ENCODE measurements around the gene ZC3H18.

The ZC3H18 gene

DNA sequence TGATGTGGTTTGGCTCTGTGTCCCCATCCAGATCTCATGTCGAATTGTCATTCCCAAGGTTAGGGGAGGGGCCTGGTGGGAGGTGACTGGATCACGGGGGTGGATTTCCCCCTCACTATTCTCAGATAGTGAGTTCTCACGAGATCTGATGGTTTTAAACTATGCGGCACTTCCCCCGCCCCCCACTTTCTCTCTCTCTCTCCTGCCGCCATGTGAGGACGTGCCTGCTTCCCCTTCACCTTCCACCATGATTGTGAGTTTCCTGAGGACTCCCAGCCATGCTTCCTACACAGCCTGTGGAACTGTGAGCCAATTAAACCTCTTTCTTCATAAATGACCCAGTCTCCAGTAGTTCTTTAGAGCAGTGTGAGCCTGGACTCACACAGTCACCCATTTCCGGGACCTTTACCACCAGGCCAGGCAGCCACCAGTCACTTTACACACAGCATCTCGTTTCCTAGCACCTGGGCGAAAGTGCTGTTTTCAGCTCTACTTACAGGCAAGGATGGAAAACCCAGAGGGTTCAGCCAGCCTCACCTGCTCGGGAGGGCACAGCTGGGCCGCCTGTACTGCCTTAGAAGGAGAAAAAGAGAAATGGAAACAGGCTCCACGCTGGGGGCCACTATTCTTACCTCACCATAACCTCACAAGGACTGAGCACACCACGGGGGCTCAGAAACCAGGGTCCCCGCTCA is 13.8 kb upstream of the ZC3H18 start:
- H3K36me3 ChIP-seq (replicated peaks in 1 of 2; ENCODE audit: control insufficient read depth in 2 of 2, insufficient read depth in 2 of 2, low read length in 2 of 2), result no peaks in the 10 kb centered on the region
- no peak overlapping the region for H3K4ac ChIP-seq (ENCODE audit: low read length)
- no peak overlapping the region for H2AFZ ChIP-seq (ENCODE audit: low read length)
- no peak overlapping the region for H2BK12ac ChIP-seq (ENCODE audit: low read length)
- no peaks in the 10 kb centered on the region for H3K79me1 ChIP-seq (ENCODE audit: low read depth, low read length)
- H3K4me2 ChIP-seq (ENCODE audit: insufficient read depth, low read length, poor library complexity, severe bottlenecking), result no peak overlapping the region
- no CpG with 5 or more reads among the region's 15 CpGs for WGBS, 2 donors (ENCODE audit: extremely low coverage in 2 of 2, insufficient read length in 2 of 2, insufficient replicate concordance in 1 of 2)
- H3K14ac ChIP-seq (ENCODE audit: low read length), result no peak overlapping the region
- peaks cover 0 to 8% (median 0%) of the 10 kb centered on the region in 3 experiments for H3K27me3 ChIP-seq (ENCODE audit: control insufficient read depth in 3 of 3, insufficient read depth in 3 of 3, low read depth in 1 of 3, low read length in 3 of 3)
- no peak overlapping the region for H3K27ac ChIP-seq (replicated peaks; ENCODE audit: low read length)
- no peak overlapping the region for H2AK5ac ChIP-seq (ENCODE audit: low read depth, low read length)
- peaks cover 3% of the 10 kb centered on the region in 2 donors for H3K9me3 ChIP-seq (replicated peaks in 1 of 2; ENCODE audit: control insufficient read depth in 2 of 2, insufficient read depth in 1 of 2, low read depth in 1 of 2, low read length in 2 of 2)
- H2BK15ac ChIP-seq (ENCODE audit: low read length), result no peak overlapping the region
- no peak overlapping the region for H3K23ac ChIP-seq (ENCODE audit: low read depth, low read length, poor library complexity)
- no peak overlapping the region for H2BK120ac ChIP-seq (ENCODE audit: low read depth, low read length)
- H2BK5ac ChIP-seq (ENCODE audit: low read length), result no peak overlapping the region
- peaks cover 3% of the 10 kb centered on the region in 2 donors for H3K4me1 ChIP-seq (ENCODE audit: control insufficient read depth in 2 of 2, insufficient read depth in 1 of 2, low read depth in 1 of 2, low read length in 2 of 2)
- no peak overlapping the region for H4K91ac ChIP-seq (ENCODE audit: low read depth, low read length, poor library complexity)
- no peak overlapping the region for H3K9ac ChIP-seq (ENCODE audit: low read depth, low read length, poor library complexity)
- H4K8ac ChIP-seq (ENCODE audit: low read depth, low read length), result no peak overlapping the region
- DNase-seq (ENCODE audit: low spot score), result no peak
- no peak overlapping the region for H3K4me3 ChIP-seq (ENCODE audit: low read length in 2 of 2)
- no peak overlapping the region for H3K18ac ChIP-seq (ENCODE audit: low read length)

DNA sequence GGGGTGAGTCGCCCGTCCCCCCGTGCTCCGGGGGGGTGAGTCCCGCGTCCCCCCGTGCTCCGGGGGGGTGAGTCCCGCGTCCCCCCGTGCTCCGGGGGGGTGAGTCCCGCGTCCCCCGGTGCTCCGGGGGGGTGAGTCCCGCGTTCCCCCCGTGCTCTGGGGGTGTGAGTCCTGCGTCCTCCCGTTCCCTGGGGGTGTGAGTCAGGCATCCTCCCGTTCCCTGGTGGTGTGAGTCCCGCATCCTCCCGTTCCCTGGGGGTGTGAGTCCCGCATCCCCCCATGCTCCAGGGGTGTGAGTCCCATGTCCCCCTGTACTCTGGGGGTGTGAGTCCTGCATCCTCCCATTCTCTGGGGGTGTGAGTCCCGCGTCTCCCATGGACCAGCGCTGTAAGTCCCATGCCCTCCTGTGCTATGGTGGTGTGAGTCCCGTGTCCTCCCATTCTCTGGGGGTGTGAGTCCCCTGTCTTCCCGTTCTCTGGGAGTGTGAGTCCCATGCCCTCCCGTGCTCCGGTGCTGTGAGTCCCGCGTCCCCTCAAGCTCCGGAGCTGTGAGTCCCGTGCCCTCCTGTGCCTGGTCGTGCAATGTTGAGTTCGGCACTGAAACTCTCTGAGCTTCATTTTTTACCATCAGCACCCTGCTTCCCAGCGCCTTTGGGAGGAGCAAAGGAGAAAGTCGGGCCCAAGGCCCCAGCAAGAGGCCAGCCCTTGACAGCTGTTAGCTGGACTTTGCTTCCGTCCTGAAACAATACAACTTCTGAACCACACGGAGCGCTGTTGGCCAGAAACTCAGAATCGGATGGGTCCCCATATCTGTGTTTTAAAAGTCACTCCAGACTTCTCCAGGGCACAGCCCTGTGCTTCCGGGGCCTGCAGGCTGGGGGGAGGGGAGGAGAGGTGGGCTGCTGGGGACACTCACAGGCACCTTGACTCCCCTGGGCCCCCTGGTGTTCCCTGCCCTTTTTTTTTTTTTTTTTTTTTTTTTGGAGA is 11.5 kb upstream of the ZC3H18 start:
- Histone ChIP-seq H3K14ac (ENCODE audit: low read length) (no peak overlapping the region), H2AFZ (ENCODE audit: low read length) (peak overlapping the region; percentile 24), H3K4me3 (ENCODE audit: low read length in 2 of 2) (no peak overlapping the region), H2BK15ac (ENCODE audit: low read length) (no peak overlapping the region), H3K4me2 (ENCODE audit: insufficient read depth, low read length, poor library complexity, severe bottlenecking) (no peak overlapping the region), H3K36me3 (replicated peaks in 1 of 2; ENCODE audit: control insufficient read depth in 2 of 2, insufficient read depth in 2 of 2, low read length in 2 of 2) (no peaks in the 10 kb centered on the region), H3K27ac (replicated peaks; ENCODE audit: low read length) (no peak overlapping the region), H2BK120ac (ENCODE audit: low read depth, low read length) (no peak overlapping the region), H3K27me3 (ENCODE audit: control insufficient read depth in 3 of 3, insufficient read depth in 3 of 3, low read depth in 1 of 3, low read length in 3 of 3) (peaks cover 0 to 4% (median 0%) of the 10 kb centered on the region in 3 experiments), H2BK12ac (ENCODE audit: low read length) (no peak overlapping the region), H3K9me3 (replicated peaks in 1 of 2; ENCODE audit: control insufficient read depth in 2 of 2, insufficient read depth in 1 of 2, low read depth in 1 of 2, low read length in 2 of 2) (peaks cover 3% of the 10 kb centered on the region in 2 donors), H3K18ac (ENCODE audit: low read length) (no peak overlapping the region), H2BK5ac (ENCODE audit: low read length) (no peak overlapping the region), H2AK5ac (ENCODE audit: low read depth, low read length) (no peak overlapping the region), H3K79me1 (ENCODE audit: low read depth, low read length) (no peaks in the 10 kb centered on the region), H3K9ac (ENCODE audit: low read depth, low read length, poor library complexity) (no peak overlapping the region), H3K4ac (ENCODE audit: low read length) (no peak overlapping the region), H4K91ac (ENCODE audit: low read depth, low read length, poor library complexity) (no peak overlapping the region), H4K8ac (ENCODE audit: low read depth, low read length) (no peak overlapping the region), H3K23ac (ENCODE audit: low read depth, low read length, poor library complexity) (no peak overlapping the region), H3K4me1 (ENCODE audit: control insufficient read depth in 2 of 2, insufficient read depth in 1 of 2, low read depth in 1 of 2, low read length in 2 of 2) (peaks cover 1 to 4% of the 10 kb centered on the region in 2 donors)
- no CpG with 5 or more reads among the region's 45 CpGs for WGBS, 2 donors (ENCODE audit: extremely low coverage in 2 of 2, insufficient read length in 2 of 2, insufficient replicate concordance in 1 of 2)
- no peak for DNase-seq (ENCODE audit: low spot score)

DNA sequence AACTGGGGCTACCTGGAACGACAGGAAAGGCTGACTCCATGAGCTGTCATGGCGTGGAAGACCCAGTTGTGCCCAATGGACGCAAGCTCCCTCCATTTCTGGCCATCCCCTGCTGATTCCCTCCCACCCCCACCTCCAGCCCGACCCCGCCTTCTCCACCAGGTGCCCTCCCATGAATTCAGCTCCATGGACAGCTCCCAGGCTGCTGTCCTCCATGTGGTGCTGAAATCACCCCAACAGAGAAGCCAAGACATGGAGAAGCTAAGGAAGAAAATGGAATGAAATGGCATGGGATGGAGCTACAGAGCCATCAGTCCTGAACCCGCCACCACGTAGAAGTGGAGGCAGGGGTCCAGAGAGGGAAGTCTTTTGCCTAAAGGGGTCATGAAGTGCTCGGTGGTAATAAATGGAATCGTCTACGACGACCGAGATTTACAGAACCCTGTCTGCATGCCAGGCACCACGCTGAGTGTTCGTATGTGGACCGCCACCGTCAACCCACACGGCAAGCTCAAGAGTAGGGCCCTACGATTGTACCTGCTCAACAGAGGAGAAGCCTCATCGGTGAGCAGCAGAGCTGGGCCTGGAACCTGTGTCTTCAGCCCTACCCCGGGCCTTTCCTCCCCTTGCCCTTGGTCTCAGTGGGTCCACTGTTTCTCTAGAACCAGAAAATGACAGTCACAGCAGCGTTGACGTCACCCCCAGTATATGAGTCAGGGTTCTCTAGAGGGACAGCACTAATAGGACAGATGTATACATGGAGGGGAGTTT is 9.3 kb upstream of the ZC3H18 start:
- Histone ChIP-seq H3K4ac (ENCODE audit: low read length) (no peak overlapping the region), H3K23ac (ENCODE audit: low read depth, low read length, poor library complexity) (peak overlapping the region; percentile 73), H2BK12ac (ENCODE audit: low read length) (no peak overlapping the region), H3K27me3 (ENCODE audit: control insufficient read depth in 3 of 3, insufficient read depth in 3 of 3, low read depth in 1 of 3, low read length in 3 of 3) (no peaks in the 10 kb centered on the region), H3K4me2 (ENCODE audit: insufficient read depth, low read length, poor library complexity, severe bottlenecking) (no peak overlapping the region), H3K18ac (ENCODE audit: low read length) (no peak overlapping the region), H3K9ac (ENCODE audit: low read depth, low read length, poor library complexity) (no peak overlapping the region), H3K14ac (ENCODE audit: low read length) (no peak overlapping the region), H2AFZ (ENCODE audit: low read length) (no peak overlapping the region), H2AK5ac (ENCODE audit: low read depth, low read length) (no peak overlapping the region), H3K4me1 (ENCODE audit: control insufficient read depth in 2 of 2, insufficient read depth in 1 of 2, low read depth in 1 of 2, low read length in 2 of 2) (peaks cover 1 to 2% of the 10 kb centered on the region in 2 donors), H3K4me3 (ENCODE audit: low read length in 2 of 2) (no peak overlapping the region), H2BK120ac (ENCODE audit: low read depth, low read length) (no peak overlapping the region), H3K27ac (replicated peaks; ENCODE audit: low read length) (no peak overlapping the region), H2BK5ac (ENCODE audit: low read length) (no peak overlapping the region), H4K91ac (ENCODE audit: low read depth, low read length, poor library complexity) (no peak overlapping the region), H3K79me1 (ENCODE audit: low read depth, low read length) (no peaks in the 10 kb centered on the region), H2BK15ac (ENCODE audit: low read length) (no peak overlapping the region), H3K9me3 (replicated peaks in 1 of 2; ENCODE audit: control insufficient read depth in 2 of 2, insufficient read depth in 1 of 2, low read depth in 1 of 2, low read length in 2 of 2) (peaks cover 3% of the 10 kb centered on the region in 2 donors), H3K36me3 (replicated peaks in 1 of 2; ENCODE audit: control insufficient read depth in 2 of 2, insufficient read depth in 2 of 2, low read length in 2 of 2) (no peaks in the 10 kb centered on the region), H4K8ac (ENCODE audit: low read depth, low read length) (no peak overlapping the region)
- no CpG with 5 or more reads among the region's 22 CpGs for WGBS, 2 donors (ENCODE audit: extremely low coverage in 2 of 2, insufficient read length in 2 of 2, insufficient replicate concordance in 1 of 2)
- peak; percentile 46 for DNase-seq (ENCODE audit: low spot score)

Measured in neuronal stem cell (in vitro differentiated cells).